ENCODE measurements around the gene DAB2.

Gene DAB2

DNA sequence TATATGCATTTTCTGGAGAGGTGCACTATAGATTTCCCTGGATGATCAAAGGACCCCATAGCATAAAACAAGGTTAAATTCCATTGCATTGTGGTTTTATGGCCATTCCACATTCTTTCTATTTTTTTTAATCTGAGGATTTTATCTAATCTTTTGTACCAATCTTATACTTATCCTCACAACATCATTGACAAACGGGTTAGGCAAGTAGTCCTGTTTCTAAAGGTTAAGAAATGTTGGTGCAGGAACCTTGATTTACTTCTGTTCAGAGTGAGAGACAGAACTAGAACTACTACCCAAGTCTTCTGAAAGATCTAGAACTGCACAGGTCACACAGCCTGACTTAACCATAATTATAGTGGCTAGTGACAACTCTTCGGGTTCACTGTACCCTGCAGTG, 5.7 kb upstream of the DAB2 start:
- TF ChIP-seq, protein P1, sequence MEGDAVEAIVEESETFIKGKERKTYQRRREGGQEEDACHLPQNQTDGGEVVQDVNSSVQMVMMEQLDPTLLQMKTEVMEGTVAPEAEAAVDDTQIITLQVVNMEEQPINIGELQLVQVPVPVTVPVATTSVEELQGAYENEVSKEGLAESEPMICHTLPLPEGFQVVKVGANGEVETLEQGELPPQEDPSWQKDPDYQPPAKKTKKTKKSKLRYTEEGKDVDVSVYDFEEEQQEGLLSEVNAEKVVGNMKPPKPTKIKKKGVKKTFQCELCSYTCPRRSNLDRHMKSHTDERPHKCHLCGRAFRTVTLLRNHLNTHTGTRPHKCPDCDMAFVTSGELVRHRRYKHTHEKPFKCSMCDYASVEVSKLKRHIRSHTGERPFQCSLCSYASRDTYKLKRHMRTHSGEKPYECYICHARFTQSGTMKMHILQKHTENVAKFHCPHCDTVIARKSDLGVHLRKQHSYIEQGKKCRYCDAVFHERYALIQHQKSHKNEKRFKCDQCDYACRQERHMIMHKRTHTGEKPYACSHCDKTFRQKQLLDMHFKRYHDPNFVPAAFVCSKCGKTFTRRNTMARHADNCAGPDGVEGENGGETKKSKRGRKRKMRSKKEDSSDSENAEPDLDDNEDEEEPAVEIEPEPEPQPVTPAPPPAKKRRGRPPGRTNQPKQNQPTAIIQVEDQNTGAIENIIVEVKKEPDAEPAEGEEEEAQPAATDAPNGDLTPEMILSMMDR (IDR thresholded peaks at IDR 0.05) = no peak
- Histone ChIP-seq H3K27ac (no peak overlapping the region), H3K4me3 (no peak overlapping the region)
- DNase-seq (ENCODE audit: low spot score) = no peak

GRCh38 chr5:39428640-39429039, 3.9 kb upstream of the DAB2 start:
- Histone ChIP-seq H3K4me3 (no peak overlapping the region), H3K27ac (no peak overlapping the region)
- no peak for DNase-seq (ENCODE audit: low spot score)
- TF ChIP-seq, protein P1 (IDR thresholded peaks at IDR 0.05) = no peak

DNA sequence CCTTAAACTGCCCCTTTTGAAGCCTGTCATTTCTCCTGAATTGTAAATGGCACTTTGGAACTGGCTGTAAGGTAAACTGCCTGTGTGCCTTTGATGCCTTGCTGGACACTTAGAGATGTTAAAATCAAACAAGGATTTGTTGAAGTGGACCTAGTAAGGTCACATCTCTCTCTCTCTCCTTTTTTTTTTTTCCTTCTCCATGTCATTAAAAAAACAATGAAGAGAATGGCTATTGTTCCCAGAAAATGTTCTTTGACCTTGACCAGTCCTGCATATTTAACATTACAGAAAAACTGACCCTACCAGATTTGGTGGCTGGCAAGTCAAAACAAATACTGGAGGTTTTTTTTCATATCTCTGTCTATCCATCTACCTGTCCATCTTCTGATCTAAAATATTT, 2.9 kb upstream of the DAB2 start:
- Histone ChIP-seq H3K27ac (peak overlapping the region in 1 of 2 donors; percentile 22), H3K4me3 (no peak overlapping the region)
- TF ChIP-seq, protein P1 (IDR thresholded peaks at IDR 0.05) = no peak
- no peak for DNase-seq (ENCODE audit: low spot score)

- peak overlapping the region in 1 of 2 donors; percentile 22 for H3K27ac ChIP-seq
- no peak overlapping the region for H3K4me3 ChIP-seq
- TF ChIP-seq, protein P1 (IDR thresholded peaks at IDR 0.05) = no peak
- DNase-seq (ENCODE audit: low spot score) = no peak
Measured at GRCh38 chr5:39427229-39427628, 2.4 kb upstream of the DAB2 start.

GRCh38 chr5:39426746-39427105, 1.9 kb upstream of the DAB2 start:
- no peak for DNase-seq (ENCODE audit: low spot score)
- Histone ChIP-seq H3K27ac (peak overlapping the region in 1 of 2 donors; percentile 7), H3K4me3 (no peak overlapping the region)
- TF ChIP-seq, protein P1 (IDR thresholded peaks at IDR 0.05) = no peak

- Histone ChIP-seq H3K27ac (peak overlapping the region; percentile 7 to 68), H3K4me3 (peak overlapping the region; percentile 15)
- TF ChIP-seq, protein P1 (IDR thresholded peaks at IDR 0.05) = no peak
- no peak for DNase-seq (ENCODE audit: low spot score)
Measured at GRCh38 chr5:39426051-39426745, 1.4 kb upstream of the DAB2 start.

DNA sequence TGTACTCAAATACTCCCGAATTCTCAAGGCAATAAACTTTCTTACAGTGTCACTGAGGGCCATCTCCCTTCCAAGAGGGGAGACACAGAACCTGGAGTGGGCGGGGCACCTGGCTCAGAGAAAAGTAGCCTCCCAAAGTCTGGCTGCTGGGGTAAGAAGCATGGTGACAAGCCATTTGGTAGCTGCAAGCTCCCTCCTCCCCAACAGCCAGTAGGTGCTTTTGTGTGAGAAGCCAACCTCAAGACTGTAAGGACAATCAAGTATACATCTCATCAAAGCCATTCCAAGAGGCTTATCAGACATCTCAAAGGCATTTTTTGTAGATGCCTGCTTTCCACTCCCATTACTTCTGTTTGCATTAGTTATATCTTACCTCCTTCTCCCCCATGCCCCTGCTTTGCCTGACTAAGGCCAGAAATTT, 1.4 kb downstream of the DAB2 start:
- DNase-seq (ENCODE audit: low spot score) = no peak
- TF ChIP-seq, protein P1 (IDR thresholded peaks at IDR 0.05) = no peak
- H3K27ac ChIP-seq = peak overlapping the region; percentile 82 to 90
- peak overlapping the region; percentile 87 for H3K4me3 ChIP-seq
